HepG2 (cell line): Measurements from ENCODE around the gene KRTAP8-1. TPM values are rescaled to one million over a fixed set of nuclear protein-coding genes. Genes with fewer than 3 reads are reported as not detected.

ENCODE experiments used
- ATAC-seq: fragments of 200-7000 bp; cut with Tn5 transposase; 3 replicates; pipeline ENCODE4 v1.9.1; 2020; ENCODE audit warnings: mild to moderate bottlenecking, moderate library complexity
- BruUV-seq: library from RNA; stranded (reverse); fragments of 400-500 nt; replicated peaks from 2 replicates; lab custom pipeline; 2021; lab: Mats Ljungman, UMichigan
- CTCF ChIA-PET: fragments of 300-600 bp; formaldehyde crosslinking; extraction: SDS; loops from one replicate; lab custom pipeline; 2021; ENCODE audit warnings: low total read pairs, inconsistent platforms, low intra/inter-chr PET ratio; lab: Yijun Ruan, JAX
- POLR2A ChIA-PET: fragments of 350-600 bp; sonication (Branson Sonifier 250); formaldehyde crosslinking; loops from one replicate; lab custom pipeline; 2020; ENCODE audit warnings: antibody characterized with exemption, inconsistent platforms; lab: Yijun Ruan, JAX
- DNase-seq: peaks from one replicate; pipeline ENCODE4 v3.0.0-alpha.2; 2015; ENCODE audit warnings: low spot score
- FAIRE-seq: peaks from 3 replicates; lab custom pipeline; 2011; peaks lifted over from hg19 to GRCh38; lab: Jason Lieb, UNC
- H2AFZ ChIP-seq: one replicate; pipeline ENCODE4 v1.6.1; 2011; ENCODE audit warnings: low read length, inconsistent platforms
- H3K27ac ChIP-seq: fragments of 300-600 bp; 3 replicates; pipeline ENCODE4 v1.8.0; 2011; ENCODE audit warnings: mixed run types, mild to moderate bottlenecking, mixed read lengths, low read length, inconsistent platforms; ENCODE audit not compliant: insufficient read depth; ENCODE audit errors: extremely low read length
- H3K27me3 ChIP-seq, 2 experiments: fragments of 200-600 bp in 1 of 2; 2 replicates in 1 of 2; 3 replicates in 1 of 2; pipeline versions ENCODE4 v1.6.0 to v1.8.0; 2011; ENCODE audit warnings: low read length in 2 of 2, mild to moderate bottlenecking in 2 of 2, moderate library complexity in 2 of 2, inconsistent platforms in 1 of 2; ENCODE audit not compliant: insufficient read depth in 2 of 2, control insufficient read depth in 1 of 2
- H3K36me3 ChIP-seq, 2 experiments: fragments of 200-600 bp in 1 of 2; replicated peaks in 1 of 2; 2 replicates in 1 of 2; 3 replicates in 1 of 2; pipeline versions ENCODE4 v1.5.1 to v1.8.0; 2011; ENCODE audit warnings: low read length in 2 of 2, inconsistent platforms in 1 of 2; ENCODE audit not compliant: insufficient read depth in 2 of 2, control insufficient read depth in 1 of 2
- H3K4me1 ChIP-seq: 2 replicates; pipeline ENCODE4 v1.5.1; 2012; ENCODE audit warnings: low read length, inconsistent platforms; ENCODE audit not compliant: insufficient read depth
- H3K4me2 ChIP-seq: 2 replicates; pipeline ENCODE4 v1.6.0; 2011; ENCODE audit warnings: low read depth, low read length, inconsistent platforms
- H3K4me3 ChIP-seq, 3 experiments: fragments of 200-600 bp in 1 of 3; sonication (generic), shearing (Covaris generic) in 1 of 3; replicated peaks in 1 of 3; 2 replicates each; pipeline ENCODE4 v1.5.1; 2011 to 2016; ENCODE audit warnings: low read length in 3 of 3, inconsistent platforms in 2 of 3, low read depth in 2 of 3, mild to moderate bottlenecking in 2 of 3, control low read depth in 1 of 3, mixed read lengths in 1 of 3; ENCODE audit not compliant: insufficient read depth in 1 of 3
- H3K79me2 ChIP-seq: one replicate; pipeline ENCODE4 v1.6.1; 2011; ENCODE audit warnings: low read length, inconsistent platforms; ENCODE audit not compliant: insufficient read depth
- H3K9ac ChIP-seq: 2 replicates; pipeline ENCODE4 v1.6.0; 2011; ENCODE audit warnings: mild to moderate bottlenecking, low read depth, low read length, inconsistent platforms; ENCODE audit not compliant: insufficient read depth
- H3K9me3 ChIP-seq: 2 replicates; pipeline ENCODE4 v1.5.1; 2012; ENCODE audit warnings: mild to moderate bottlenecking, low read length
- H4K20me1 ChIP-seq: 2 replicates; pipeline ENCODE4 v1.6.0; 2011; ENCODE audit warnings: inconsistent platforms, mild to moderate bottlenecking, low read length, moderate library complexity; ENCODE audit not compliant: insufficient read depth
- CHCHD3 ChIP-seq: sonication (generic); formaldehyde crosslinking; IDR thresholded peaks from 2 replicates; pipeline ENCODE4 v1.8.0; 2022; ENCODE audit warnings: mild to moderate bottlenecking, missing genetic modification reagents, moderate library complexity
- FOXA1 ChIP-seq, 2 experiments: fragments of 450-650 bp in 1 of 2; sonication (generic) in 1 of 2; formaldehyde crosslinking in 1 of 2; IDR thresholded peaks; 2 replicates each; pipeline versions ENCODE4 v1.4.0 to v1.6.1; 2016 to 2020; ENCODE audit warnings: missing genetic modification reagents in 1 of 2
- IKZF1 ChIP-seq: fragments of 450-650 bp; IDR thresholded peaks from 2 replicates; pipeline ENCODE4 v1.7.1; 2016
- NFE2L1 ChIP-seq: sonication (generic); formaldehyde crosslinking; IDR thresholded peaks from 2 replicates; pipeline ENCODE4 v1.4.0; 2020; ENCODE audit warnings: missing genetic modification reagents, mild to moderate bottlenecking, borderline replicate concordance
- NR1H2 ChIP-seq: sonication (generic); formaldehyde crosslinking; IDR thresholded peaks from 2 replicates; pipeline ENCODE4 v1.8.1; 2022; ENCODE audit warnings: low read depth, missing genetic modification reagents, borderline replicate concordance
- NR2F1 ChIP-seq, 2 experiments: fragments of 450-650 bp in 1 of 2; formaldehyde crosslinking in 1 of 2; IDR thresholded peaks; 2 replicates each; pipeline versions ENCODE4 v1.5.0 to v1.6.1; 2016 to 2020; ENCODE audit warnings: mild to moderate bottlenecking in 1 of 2, missing compliant biosample characterization in 1 of 2, missing genetic modification reagents in 1 of 2, moderate library complexity in 1 of 2
- PHF5A ChIP-seq: IDR thresholded peaks from one replicate; pipeline ENCODE4 v1.6.1; 2018; ENCODE audit warnings: low read depth, missing genetic modification reagents; ENCODE audit not compliant: unreplicated experiment
- SRY ChIP-seq: sonication (generic); formaldehyde crosslinking; IDR thresholded peaks from 2 replicates; pipeline ENCODE4 v1.8.0; 2022; ENCODE audit warnings: mild to moderate bottlenecking, missing genetic modification reagents
- ZFX ChIP-seq: sonication (generic); formaldehyde crosslinking; IDR thresholded peaks from 2 replicates; pipeline ENCODE4 v1.4.0; 2020; ENCODE audit warnings: mild to moderate bottlenecking, low read depth, missing genetic modification reagents, moderate library complexity
- ZNF20 ChIP-seq: sonication (generic); formaldehyde crosslinking; IDR thresholded peaks from 2 replicates; pipeline ENCODE4 v1.4.0; 2020; ENCODE audit warnings: mild to moderate bottlenecking, moderate library complexity, missing genetic modification reagents
- ZNF460 ChIP-seq: sonication (generic); formaldehyde crosslinking; IDR thresholded peaks from 2 replicates; pipeline ENCODE4 v1.5.1; 2020; ENCODE audit warnings: missing genetic modification reagents, mild to moderate bottlenecking, borderline replicate concordance
- ZNF569 ChIP-seq: sonication (generic); formaldehyde crosslinking; IDR thresholded peaks from 2 replicates; pipeline ENCODE4 v1.5.0; 2020; ENCODE audit warnings: mild to moderate bottlenecking, missing genetic modification reagents, moderate library complexity, borderline replicate concordance
- ZNF841 ChIP-seq: sonication (generic); formaldehyde crosslinking; IDR thresholded peaks from 2 replicates; pipeline ENCODE4 v1.8.1; 2023; ENCODE audit warnings: missing genetic modification reagents, borderline replicate concordance
- in situ Hi-C: cut with HindIII; loops from 2 replicates; pipeline ENCODE4 v1.10.0; 2017; ENCODE audit warnings: low pct_unique_long_range_greater_than_20kb; ENCODE audit not compliant: extremely low pct_ligation_motif_present
- intact Hi-C: fragments of 100-400 bp; cut with micrococcal nuclease; formaldehyde crosslinking; loops from one replicate; pipeline ENCODE4 v1.10.0; 2022; ENCODE audit not compliant: unreplicated experiment
- polyA plus RNA-seq, 8 experiments: library from polyadenylated mRNA; depleted of rRNA in 3 of 8; stranded (reverse) in 7 of 8; unstranded in 1 of 8; fragments of >200 nt; fragmentation: Illumina TruSeq in 4 of 8; extraction: Trizol in 4 of 8; gene quantifications; 2 replicates each; pipeline versions ENCODE4 v1.2.1 to v1.2.3, GENCODE V29; 2011 to 2016; ENCODE audit warnings: low read depth in 4 of 8, missing spikeins in 1 of 8, mixed read lengths in 1 of 8; ENCODE audit not compliant: insufficient read depth in 1 of 8
- total RNA-seq, 5 experiments: library from RNA; depleted of rRNA; stranded (reverse); fragments of >200 nt; fragmentation: Illumina TruSeq; extraction: Trizol; gene quantifications; 2 replicates each; pipeline ENCODE4 v1.2.3, GENCODE V29; 2016; ENCODE audit warnings: low read depth in 1 of 5
- TF ChIP-seq, protein P1 (sequence below): IDR thresholded peaks from 2 replicates; pipeline ENCODE4 v1.6.1; 2012; ENCODE audit warnings: low read depth, low read length, improper control_type of control experiment
- TF ChIP-seq, protein P2 (sequence below): sonication (generic); formaldehyde crosslinking; IDR thresholded peaks from 2 replicates; pipeline ENCODE4 v1.9.0; 2021; ENCODE audit warnings: missing genetic modification reagents, mild to moderate bottlenecking, borderline replicate concordance
- TF ChIP-seq, protein P3 (sequence below): sonication (generic); formaldehyde crosslinking; IDR thresholded peaks from 2 replicates; pipeline ENCODE4 v1.4.0; 2020; ENCODE audit warnings: missing genetic modification reagents
- TF ChIP-seq, protein P4 (sequence below): sonication (generic); formaldehyde crosslinking; IDR thresholded peaks from 2 replicates; pipeline ENCODE4 v1.5.0; 2020; ENCODE audit warnings: missing genetic modification reagents

KRTAP8-1 gene
- total and polyA plus RNA-seq, 2 of the 13 experiments (the other 11 are each of a cell fraction or from before 2014, with no cell fraction given), result not detected

DNA sequence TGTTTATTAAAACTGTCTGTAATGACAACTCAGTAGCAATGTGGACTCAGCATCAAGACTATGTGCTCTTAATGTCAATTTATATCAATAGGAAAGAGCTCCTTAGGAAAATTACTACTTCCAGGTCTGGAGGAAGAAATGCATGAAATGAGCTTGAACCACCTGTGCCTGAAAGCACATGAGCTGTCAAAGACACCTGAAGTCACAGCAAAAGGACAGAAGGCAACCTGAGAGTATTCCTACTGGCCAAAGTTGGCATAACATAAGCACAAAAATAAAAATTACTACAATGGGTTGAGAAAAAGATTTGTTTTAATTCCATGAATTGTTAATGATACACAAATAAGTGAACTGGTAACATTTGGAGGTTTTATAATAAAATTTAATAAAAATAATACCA is 29.9 kb upstream of the KRTAP8-1 start:
- no peak overlapping the region for H2AFZ ChIP-seq
- intact Hi-C loops, result no loop called here
- no peak overlapping the region for H3K9ac ChIP-seq
- H3K4me1 ChIP-seq, result no peaks in the 10 kb centered on the region
- ChIA-PET POLR2A (no interaction called here), CTCF (no interaction called here)
- DNase-seq (no peak), ATAC-seq (no peak), FAIRE-seq (no peak)
- H3K27me3 ChIP-seq, result no peaks in the 10 kb centered on the region
- H3K4me2 ChIP-seq, result no peak overlapping the region
- no peaks in the 10 kb centered on the region for H3K36me3 ChIP-seq
- no peak overlapping the region for H3K4me3 ChIP-seq
- no TSS peak for BruUV-seq
- in situ Hi-C loops, result no loop called here
- no peaks in the 10 kb centered on the region for H3K79me2 ChIP-seq
- no peak overlapping the region for H3K27ac ChIP-seq
- H3K9me3 ChIP-seq, result peaks cover 68% of the 10 kb centered on the region
- H4K20me1 ChIP-seq, result no peaks in the 10 kb centered on the region
- TF ChIP-seq FOXA1 (IDR thresholded peaks at IDR 0.05) (no peak), FOXA1 (CRISPR knock-in tag; IDR thresholded peaks at IDR 0.05) (no peak), NR1H2 (CRISPR knock-in tag) (no peak), CHCHD3 (CRISPR knock-in tag) (no peak), ZNF20 (CRISPR knock-in tag) (no peak), ZNF569 (CRISPR knock-in tag) (no peak), ZNF460 (no peak), NR2F1 (CRISPR knock-in tag; IDR thresholded peaks at IDR 0.05) (no peak), PHF5A (no peak), IKZF1 (no peak), NFE2L1 (no peak), ZNF841 (CRISPR knock-in tag) (no peak), SRY (CRISPR knock-in tag) (no peak), ZFX (CRISPR knock-in tag) (no peak)
- TF ChIP-seq, protein P1, sequence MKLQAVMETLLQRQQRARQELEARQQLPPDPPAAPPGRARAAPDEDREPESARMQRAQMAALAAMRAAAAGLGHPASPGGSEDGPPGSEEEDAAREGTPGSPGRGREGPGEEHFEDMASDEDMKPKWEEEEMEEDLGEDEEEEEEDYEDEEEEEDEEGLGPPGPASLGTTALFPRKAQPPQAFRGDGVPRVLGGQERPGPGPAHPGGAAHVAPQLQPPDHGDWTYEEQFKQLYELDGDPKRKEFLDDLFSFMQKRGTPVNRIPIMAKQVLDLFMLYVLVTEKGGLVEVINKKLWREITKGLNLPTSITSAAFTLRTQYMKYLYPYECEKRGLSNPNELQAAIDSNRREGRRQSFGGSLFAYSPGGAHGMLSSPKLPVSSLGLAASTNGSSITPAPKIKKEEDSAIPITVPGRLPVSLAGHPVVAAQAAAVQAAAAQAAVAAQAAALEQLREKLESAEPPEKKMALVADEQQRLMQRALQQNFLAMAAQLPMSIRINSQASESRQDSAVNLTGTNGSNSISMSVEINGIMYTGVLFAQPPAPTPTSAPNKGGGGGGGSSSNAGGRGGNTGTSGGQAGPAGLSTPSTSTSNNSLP, result no peak
- TF ChIP-seq, protein P2, sequence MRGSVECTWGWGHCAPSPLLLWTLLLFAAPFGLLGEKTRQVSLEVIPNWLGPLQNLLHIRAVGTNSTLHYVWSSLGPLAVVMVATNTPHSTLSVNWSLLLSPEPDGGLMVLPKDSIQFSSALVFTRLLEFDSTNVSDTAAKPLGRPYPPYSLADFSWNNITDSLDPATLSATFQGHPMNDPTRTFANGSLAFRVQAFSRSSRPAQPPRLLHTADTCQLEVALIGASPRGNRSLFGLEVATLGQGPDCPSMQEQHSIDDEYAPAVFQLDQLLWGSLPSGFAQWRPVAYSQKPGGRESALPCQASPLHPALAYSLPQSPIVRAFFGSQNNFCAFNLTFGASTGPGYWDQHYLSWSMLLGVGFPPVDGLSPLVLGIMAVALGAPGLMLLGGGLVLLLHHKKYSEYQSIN (CRISPR knock-in tag), result no peak
- TF ChIP-seq, protein P3, sequence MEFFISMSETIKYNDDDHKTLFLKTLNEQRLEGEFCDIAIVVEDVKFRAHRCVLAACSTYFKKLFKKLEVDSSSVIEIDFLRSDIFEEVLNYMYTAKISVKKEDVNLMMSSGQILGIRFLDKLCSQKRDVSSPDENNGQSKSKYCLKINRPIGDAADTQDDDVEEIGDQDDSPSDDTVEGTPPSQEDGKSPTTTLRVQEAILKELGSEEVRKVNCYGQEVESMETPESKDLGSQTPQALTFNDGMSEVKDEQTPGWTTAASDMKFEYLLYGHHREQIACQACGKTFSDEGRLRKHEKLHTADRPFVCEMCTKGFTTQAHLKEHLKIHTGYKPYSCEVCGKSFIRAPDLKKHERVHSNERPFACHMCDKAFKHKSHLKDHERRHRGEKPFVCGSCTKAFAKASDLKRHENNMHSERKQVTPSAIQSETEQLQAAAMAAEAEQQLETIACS (CRISPR knock-in tag), result no peak
- TF ChIP-seq, protein P4, sequence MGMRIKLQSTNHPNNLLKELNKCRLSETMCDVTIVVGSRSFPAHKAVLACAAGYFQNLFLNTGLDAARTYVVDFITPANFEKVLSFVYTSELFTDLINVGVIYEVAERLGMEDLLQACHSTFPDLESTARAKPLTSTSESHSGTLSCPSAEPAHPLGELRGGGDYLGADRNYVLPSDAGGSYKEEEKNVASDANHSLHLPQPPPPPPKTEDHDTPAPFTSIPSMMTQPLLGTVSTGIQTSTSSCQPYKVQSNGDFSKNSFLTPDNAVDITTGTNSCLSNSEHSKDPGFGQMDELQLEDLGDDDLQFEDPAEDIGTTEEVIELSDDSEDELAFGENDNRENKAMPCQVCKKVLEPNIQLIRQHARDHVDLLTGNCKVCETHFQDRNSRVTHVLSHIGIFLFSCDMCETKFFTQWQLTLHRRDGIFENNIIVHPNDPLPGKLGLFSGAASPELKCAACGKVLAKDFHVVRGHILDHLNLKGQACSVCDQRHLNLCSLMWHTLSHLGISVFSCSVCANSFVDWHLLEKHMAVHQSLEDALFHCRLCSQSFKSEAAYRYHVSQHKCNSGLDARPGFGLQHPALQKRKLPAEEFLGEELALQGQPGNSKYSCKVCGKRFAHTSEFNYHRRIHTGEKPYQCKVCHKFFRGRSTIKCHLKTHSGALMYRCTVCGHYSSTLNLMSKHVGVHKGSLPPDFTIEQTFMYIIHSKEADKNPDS (CRISPR knock-in tag), result no peak
